Omental fat pad (tissue), 4 donors: Measurements from ENCODE around the gene ATF6B. TPM values are rescaled to one million over a fixed set of nuclear protein-coding genes. Genes with fewer than 3 reads are reported as not detected.

ENCODE experiments used
- ATAC-seq: fragments of 150-250 bp; one replicate; pipeline ENCODE4 v1.9.1; 2016; ENCODE audit warnings: mild to moderate bottlenecking, moderate library complexity; ENCODE audit not compliant: low FRiP score
- DNase-seq: peaks from one replicate; pipeline ENCODE4 v3.0.0-alpha.2; 2019; ENCODE audit warnings: low spot score
- total RNA-seq, 4 donors: library from RNA; depleted of rRNA; stranded (reverse); fragments of >200 nt; gene quantifications; one replicate each; pipeline ENCODE4 v1.1.0, GENCODE V29; 2016
- TF ChIP-seq, protein P1 (sequence below), 3 donors: fragments of 450-650 bp; IDR thresholded peaks; one replicate each; pipeline ENCODE4 v1.5.1; 2016 to 2017; ENCODE audit warnings: antibody characterized with exemption in 3 of 3, mild to moderate bottlenecking in 3 of 3, moderate library complexity in 2 of 3

The ATF6B gene
- total RNA-seq, 4 donors from 2014 or later = 23.2 to 44.3 (median 24.4) TPM

GRCh38 chr6:32081168-32081990 lies 46.7 kb downstream of the ATF6B start:
- TF ChIP-seq, protein P1, sequence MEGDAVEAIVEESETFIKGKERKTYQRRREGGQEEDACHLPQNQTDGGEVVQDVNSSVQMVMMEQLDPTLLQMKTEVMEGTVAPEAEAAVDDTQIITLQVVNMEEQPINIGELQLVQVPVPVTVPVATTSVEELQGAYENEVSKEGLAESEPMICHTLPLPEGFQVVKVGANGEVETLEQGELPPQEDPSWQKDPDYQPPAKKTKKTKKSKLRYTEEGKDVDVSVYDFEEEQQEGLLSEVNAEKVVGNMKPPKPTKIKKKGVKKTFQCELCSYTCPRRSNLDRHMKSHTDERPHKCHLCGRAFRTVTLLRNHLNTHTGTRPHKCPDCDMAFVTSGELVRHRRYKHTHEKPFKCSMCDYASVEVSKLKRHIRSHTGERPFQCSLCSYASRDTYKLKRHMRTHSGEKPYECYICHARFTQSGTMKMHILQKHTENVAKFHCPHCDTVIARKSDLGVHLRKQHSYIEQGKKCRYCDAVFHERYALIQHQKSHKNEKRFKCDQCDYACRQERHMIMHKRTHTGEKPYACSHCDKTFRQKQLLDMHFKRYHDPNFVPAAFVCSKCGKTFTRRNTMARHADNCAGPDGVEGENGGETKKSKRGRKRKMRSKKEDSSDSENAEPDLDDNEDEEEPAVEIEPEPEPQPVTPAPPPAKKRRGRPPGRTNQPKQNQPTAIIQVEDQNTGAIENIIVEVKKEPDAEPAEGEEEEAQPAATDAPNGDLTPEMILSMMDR (IDR thresholded peaks at IDR 0.05) = no peak
- ATAC-seq (peak; percentile 63), DNase-seq (peak; percentile 50)

- DNase-seq = no peak
- TF ChIP-seq, protein P1 (IDR thresholded peaks at IDR 0.05) = no peak
- ATAC-seq = no peak
Observed at GRCh38 chr6:32079566-32080290, 48.3 kb downstream of the ATF6B start.

DNA sequence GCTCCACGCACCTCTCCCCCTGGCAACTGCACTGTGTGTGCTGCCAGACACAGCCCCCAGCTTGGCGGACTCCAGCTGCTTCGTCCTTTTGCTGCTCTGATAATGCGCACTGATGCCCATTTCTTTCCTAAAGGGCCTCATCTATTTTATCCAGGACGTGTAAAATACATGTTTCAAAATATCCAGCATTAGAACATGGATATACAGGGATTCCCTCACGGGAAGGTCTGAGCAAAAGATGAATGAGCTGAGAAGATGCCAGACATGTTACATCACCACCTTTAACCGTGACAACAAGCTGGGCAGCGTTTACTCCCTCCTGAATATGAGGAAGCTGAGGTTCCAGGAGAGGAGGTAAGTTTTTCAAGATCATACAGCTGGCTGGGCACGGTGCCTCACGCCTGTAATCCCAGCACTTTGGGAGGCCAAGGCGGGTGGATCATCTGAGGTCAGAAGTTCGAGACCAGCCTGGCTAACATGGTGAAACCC lies 51.7 kb downstream of the ATF6B start:
- DNase-seq (no peak), ATAC-seq (peak; percentile 70)
- TF ChIP-seq, protein P1 (IDR thresholded peaks at IDR 0.05) = no peak

DNA sequence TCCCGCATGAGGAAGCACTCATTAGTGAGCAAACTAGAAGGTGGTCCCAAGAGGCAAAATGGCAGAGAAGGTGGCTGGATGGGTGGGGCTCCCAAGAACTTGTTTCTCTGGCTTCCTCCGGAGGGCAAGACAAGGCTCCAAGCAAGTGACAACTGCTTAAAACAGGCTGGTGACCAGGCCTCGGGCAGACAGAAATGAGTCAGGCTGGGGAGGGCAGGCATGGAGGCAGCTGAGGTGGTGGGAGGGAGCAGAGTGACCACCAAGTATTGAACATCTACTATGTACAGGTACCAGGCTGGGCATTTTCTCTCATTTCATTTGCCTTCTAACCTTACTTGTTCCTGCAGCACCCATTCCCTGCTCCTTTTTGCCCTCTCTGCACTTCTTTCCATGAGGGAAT lies 52.3 kb downstream of the ATF6B start:
- no peak for ATAC-seq
- DNase-seq = no peak
- TF ChIP-seq, protein P1 (IDR thresholded peaks at IDR 0.05) = no peak

DNA sequence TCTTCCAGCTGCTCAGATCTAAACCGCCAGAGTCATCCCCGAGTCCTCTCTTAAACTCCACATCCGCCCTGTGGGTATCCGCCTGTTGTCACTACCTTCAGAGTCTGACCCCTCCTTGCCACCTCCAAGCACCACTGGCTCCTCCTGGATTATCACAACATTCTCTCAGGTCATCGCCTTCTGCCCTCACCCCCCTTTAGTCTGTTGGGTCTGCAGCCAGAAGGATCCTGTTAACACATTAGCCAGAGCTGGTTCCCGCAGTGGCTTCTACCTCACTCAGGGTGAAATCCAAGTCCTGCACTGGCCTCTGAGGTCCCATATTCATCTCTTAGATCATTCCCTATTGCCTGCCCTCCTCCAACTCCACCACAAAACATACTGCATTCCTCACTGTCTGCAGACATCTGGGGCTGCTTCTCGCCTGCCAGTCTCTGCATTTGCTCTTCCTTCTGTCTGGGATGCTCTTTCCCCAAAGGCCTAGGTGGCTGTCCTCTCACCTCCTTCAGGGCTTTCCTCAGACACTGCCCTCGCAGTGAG lies 53.0 kb downstream of the ATF6B start:
- DNase-seq (no peak), ATAC-seq (no peak)
- TF ChIP-seq, protein P1 (IDR thresholded peaks at IDR 0.05) = no peak

- TF ChIP-seq, protein P1 (IDR thresholded peaks at IDR 0.05) = no peak
- ATAC-seq (no peak), DNase-seq (no peak)
Observed at GRCh38 chr6:32073613-32074012, 54.4 kb downstream of the ATF6B start.
